ENCODE data around the gene GAGE12H. TPM values are rescaled to one million over a fixed set of nuclear protein-coding genes. Genes with fewer than 3 reads are reported as not detected.
"Not testable (repeated sequence)": the region's sequence is repeated elsewhere in the genome, so short reads cannot be mapped to it uniquely, and the experiment has no call there.

Gene GAGE12H
- not detected for total RNA-seq

DNA sequence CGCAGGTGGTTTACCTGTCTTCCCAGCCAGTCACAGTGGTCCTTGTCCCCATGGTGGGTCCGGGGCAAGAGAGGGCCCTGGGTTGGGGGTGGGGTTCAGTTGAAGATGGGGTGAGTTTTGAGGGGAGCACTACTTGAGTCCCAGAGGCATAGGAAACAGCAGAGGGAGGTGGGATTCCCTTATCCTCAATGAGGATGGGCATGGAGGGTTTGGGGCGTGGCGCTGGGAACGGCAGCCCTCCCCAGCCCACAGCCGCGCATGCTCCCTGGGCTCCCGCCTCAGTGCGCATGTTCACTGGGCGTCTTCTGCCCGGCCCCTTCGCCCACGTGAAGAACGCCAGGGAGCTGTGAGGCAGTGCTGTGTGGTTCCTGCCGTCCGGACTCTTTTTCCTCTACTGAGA, at the start of gene GAGE12H:
GAGE12H (plus strand) TSS at position 301 of the 400 bp plus-strand sequence. CDS start 1,155 bp downstream, outside the sequence.
- DNase-seq (ENCODE audit: low spot score in 2 of 2); FAIRE-seq: not testable (repeated sequence)

GRCh38 chrX:49531877-49532276, 47.9 kb upstream of the GAGE12H start, which contains the start of gene GAGE12C:
Gene GAGE12C (plus strand): TSS chrX:49532177. CDS start chrX:49533332, 1,155 bp downstream.
- not testable (repeated sequence) for DNase-seq (ENCODE audit: low spot score in 2 of 2); FAIRE-seq

DNA sequence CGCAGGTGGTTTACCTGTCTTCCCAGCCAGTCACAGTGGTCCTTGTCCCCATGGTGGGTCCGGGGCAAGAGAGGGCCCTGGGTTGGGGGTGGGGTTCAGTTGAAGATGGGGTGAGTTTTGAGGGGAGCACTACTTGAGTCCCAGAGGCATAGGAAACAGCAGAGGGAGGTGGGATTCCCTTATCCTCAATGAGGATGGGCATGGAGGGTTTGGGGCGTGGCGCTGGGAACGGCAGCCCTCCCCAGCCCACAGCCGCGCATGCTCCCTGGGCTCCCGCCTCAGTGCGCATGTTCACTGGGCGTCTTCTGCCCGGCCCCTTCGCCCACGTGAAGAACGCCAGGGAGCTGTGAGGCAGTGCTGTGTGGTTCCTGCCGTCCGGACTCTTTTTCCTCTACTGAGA, 38.3 kb upstream of the GAGE12H start, which contains the start of gene GAGE12D:
GAGE12D (plus strand) TSS at position 301 of the 400 bp plus-strand sequence. CDS start 1,155 bp downstream, outside the sequence.
- FAIRE-seq; DNase-seq (ENCODE audit: low spot score in 2 of 2): not testable (repeated sequence)

- DNase-seq (ENCODE audit: low spot score in 2 of 2); FAIRE-seq: not testable (repeated sequence)
Observed at GRCh38 chrX:49550989-49551388, 28.8 kb upstream of the GAGE12H start, which contains the start of gene GAGE12E. Gene GAGE12E (plus strand): TSS chrX:49551289. CDS start chrX:49552444, 1,155 bp downstream.

- not testable (repeated sequence) for DNase-seq (ENCODE audit: low spot score in 2 of 2); FAIRE-seq
Observed at GRCh38 chrX:49560542-49560941, 19.2 kb upstream of the GAGE12H start, which contains the start of gene GAGE12F. Gene GAGE12F (plus strand): TSS chrX:49560842. CDS start chrX:49561997, 1,155 bp downstream.

DNA sequence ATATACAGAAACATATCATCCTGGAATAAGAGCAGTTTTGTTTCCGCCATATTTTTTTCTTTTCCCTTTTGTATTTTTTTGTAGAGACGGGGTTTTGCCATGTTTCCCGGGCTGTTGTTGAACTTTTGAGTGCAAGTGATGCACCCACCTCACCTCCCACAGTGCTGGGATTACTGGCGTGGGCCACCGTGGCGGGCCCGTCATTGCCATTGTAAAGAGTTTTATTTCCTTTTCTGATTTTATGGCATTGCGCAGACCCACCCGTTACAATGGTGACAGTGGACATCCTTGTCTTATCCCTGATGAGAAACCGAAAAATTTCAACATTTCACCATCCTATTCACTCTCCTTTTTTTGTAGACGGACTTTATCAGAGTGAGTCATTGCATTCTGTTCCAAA, 11.0 kb upstream of the GAGE12H start:
- FAIRE-seq; DNase-seq (ENCODE audit: low spot score in 2 of 2): not testable (repeated sequence)

GRCh38 chrX:49569152-49569551, 10.6 kb upstream of the GAGE12H start:
- DNase-seq (ENCODE audit: low spot score in 2 of 2); FAIRE-seq: not testable (repeated sequence)

- FAIRE-seq; DNase-seq (ENCODE audit: low spot score in 2 of 2): not testable (repeated sequence)
Observed at GRCh38 chrX:49570100-49570499, 9.6 kb upstream of the GAGE12H start, which contains the start of gene GAGE12G. Gene GAGE12G (plus strand): TSS chrX:49570400. CDS start chrX:49571555, 1,155 bp downstream.

GRCh38 chrX:49589196-49589595, 9.4 kb downstream of the GAGE12H start, which contains the start of gene GAGE2A:
Gene GAGE2A (plus strand): TSS chrX:49589496. CDS start chrX:49590651, 1,155 bp downstream.
- not testable (repeated sequence) for DNase-seq (ENCODE audit: low spot score in 2 of 2)

DNA sequence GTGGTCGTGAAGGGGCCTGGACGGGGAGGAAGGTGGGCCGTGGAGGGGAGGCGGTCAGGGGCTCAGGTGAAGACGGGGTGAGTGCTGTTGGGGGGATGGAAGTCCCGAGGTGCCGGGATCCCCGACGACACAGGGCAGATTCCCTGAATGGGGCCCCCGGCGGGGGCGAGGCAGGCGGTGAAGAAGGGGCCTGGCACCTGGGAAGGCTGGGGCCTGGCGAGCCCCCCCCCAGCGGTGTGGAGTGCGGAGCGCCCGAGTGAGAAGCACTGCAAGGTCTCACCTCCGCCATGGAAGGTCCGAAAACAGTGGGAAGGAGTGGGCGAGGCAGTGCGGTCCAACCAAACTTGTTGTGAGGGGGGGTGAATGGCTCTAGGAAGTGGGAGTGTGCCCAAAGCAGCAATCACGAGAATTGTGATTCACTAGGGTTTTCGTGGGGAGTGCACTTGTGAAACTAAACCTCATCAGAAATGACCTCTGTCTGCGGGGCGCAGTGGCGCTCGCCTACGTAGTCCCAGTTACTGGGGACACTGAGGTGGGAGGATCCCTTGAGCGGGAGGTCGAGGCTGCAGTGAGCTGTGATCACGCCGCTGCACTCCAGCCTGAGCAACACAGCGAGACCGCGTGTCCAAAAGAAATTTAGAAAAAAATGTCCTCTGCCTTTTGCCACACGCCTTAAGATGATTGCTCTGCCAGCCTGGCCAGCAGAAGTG, 10.2 kb downstream of the GAGE12H start:
- DNase-seq (ENCODE audit: low spot score in 2 of 2); FAIRE-seq: not testable (repeated sequence)

More at GRCh38 chrX:49589196-49589595, 9.4 kb downstream of the GAGE12H start, which contains the start of gene GAGE2A:
- not testable (repeated sequence) for FAIRE-seq

DNA sequence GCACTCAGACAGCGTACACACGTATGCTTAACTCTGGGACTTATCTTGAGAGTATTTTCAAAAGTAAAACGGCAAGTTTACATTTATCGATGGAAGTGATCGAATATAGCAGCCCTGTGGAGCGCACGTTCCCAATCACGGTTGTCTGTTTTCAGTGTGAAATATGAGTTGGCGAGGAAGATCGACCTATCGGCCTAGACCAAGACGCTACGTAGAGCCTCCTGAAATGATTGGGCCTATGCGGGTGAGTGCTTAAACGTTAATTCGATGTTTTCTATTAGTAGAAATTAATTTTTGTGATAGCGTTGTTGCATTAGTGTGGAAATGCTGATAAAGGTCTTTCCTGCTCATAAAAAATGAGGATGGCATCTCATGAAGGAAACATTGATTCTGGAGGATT, 10.7 kb downstream of the GAGE12H start:
- not testable (repeated sequence) for DNase-seq (ENCODE audit: low spot score in 2 of 2); FAIRE-seq

GRCh38 chrX:49598720-49599119, 19.0 kb downstream of the GAGE12H start, which contains the start of gene GAGE1:
Gene GAGE1 (plus strand): TSS chrX:49599020. CDS start chrX:49600175, 1,155 bp downstream.
- not testable (repeated sequence) for DNase-seq (ENCODE audit: low spot score in 2 of 2); FAIRE-seq

- FAIRE-seq = no peak
- no peak for DNase-seq (ENCODE audit: low spot score in 2 of 2)
Observed at GRCh38 chrX:49610718-49611310, 31.1 kb downstream of the GAGE12H start.

GRCh38 chrX:49618574-49618973, 38.8 kb downstream of the GAGE12H start:
- FAIRE-seq = no peak

GRCh38 chrX:49627086-49627777, 47.5 kb downstream of the GAGE12H start:
- no peak for DNase-seq (ENCODE audit: low spot score in 2 of 2)
- FAIRE-seq = no peak

More at GRCh38 chrX:49618574-49618973, 38.8 kb downstream of the GAGE12H start:
- no peak for DNase-seq (ENCODE audit: low spot score in 2 of 2)

Small RNA genes lying within 50 kb of the gene (small RNA-seq; reads per million reads assigned to genes)
- not detected for gene GAGE12B

Other genes starting within 250 kb of the GAGE12H start
- gene GAGE13, start 248.4 kb upstream of the GAGE12H start, total RNA-seq = not detected
- gene GAGE12C, start 47.8 kb upstream of the GAGE12H start, total RNA-seq = not detected
- not detected for gene GAGE12D, start 38.2 kb upstream of the GAGE12H start, total RNA-seq
- not detected for gene GAGE12E, start 28.7 kb upstream of the GAGE12H start, total RNA-seq
- not detected for gene GAGE12F, start 19.1 kb upstream of the GAGE12H start, total RNA-seq
- gene GAGE12G, start 9.5 kb upstream of the GAGE12H start, total RNA-seq = not detected
- not detected for gene GAGE2A, start 9.5 kb downstream of the GAGE12H start, total RNA-seq
- gene GAGE1, start 19.1 kb downstream of the GAGE12H start, total RNA-seq = not detected
- 0.41 TPM for gene PAGE1, start 116.0 kb downstream of the GAGE12H start, total RNA-seq
- gene PAGE4, start 249.4 kb downstream of the GAGE12H start, total RNA-seq = not detected